Measurements from ENCODE around the gene KRTAP5-2.

KRTAP5-2 gene

DNA sequence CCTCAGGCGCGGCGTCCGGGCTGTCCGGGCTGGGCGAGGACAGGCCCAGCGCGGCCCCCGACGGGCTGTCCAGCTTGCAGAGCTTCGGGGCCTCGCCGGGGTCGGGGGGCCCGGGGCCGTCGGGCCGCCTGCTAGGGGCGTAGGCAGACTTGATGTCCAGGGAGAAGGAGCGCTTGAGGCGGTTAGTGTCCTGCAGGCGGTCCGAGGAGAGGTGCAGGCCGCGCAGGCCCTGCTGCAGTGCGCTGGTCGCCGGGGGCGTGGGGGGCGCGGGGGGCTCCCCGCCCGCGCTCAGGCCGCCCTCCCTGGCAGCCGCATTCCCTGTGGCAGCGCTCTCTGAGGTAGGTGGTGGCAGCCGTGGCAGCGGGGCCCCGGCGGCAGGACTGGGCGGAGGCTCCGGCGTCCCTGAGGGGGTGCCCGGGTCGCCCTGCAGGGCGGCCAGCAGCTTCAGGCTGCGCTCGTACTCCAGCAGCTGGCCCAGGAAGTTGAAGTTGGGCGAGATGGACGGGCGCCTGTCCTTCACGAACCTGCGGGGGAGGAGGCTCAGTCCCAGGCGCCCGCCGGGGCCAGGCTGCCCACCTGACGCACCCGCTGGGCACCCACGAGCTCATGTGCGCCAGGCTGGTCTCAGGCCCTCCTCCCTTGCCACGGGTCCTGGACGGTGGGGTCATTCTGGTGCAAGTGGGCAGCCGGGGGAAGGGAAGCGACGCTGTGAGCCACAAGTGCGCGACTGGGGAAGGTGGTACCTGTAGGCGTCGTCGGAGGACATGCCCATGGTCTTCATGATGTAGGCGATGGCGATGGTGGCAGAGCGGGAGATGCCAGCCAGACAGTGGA is 40.8 kb downstream of the KRTAP5-2 start:
- no peak for TF ChIP-seq GATA3 (IDR thresholded peaks at IDR 0.05; ENCODE audit: low read depth, low read length)
- TF ChIP-seq GATA2 (IDR thresholded peaks at IDR 0.05; ENCODE audit: low read depth, low read length), result no peak

DNA sequence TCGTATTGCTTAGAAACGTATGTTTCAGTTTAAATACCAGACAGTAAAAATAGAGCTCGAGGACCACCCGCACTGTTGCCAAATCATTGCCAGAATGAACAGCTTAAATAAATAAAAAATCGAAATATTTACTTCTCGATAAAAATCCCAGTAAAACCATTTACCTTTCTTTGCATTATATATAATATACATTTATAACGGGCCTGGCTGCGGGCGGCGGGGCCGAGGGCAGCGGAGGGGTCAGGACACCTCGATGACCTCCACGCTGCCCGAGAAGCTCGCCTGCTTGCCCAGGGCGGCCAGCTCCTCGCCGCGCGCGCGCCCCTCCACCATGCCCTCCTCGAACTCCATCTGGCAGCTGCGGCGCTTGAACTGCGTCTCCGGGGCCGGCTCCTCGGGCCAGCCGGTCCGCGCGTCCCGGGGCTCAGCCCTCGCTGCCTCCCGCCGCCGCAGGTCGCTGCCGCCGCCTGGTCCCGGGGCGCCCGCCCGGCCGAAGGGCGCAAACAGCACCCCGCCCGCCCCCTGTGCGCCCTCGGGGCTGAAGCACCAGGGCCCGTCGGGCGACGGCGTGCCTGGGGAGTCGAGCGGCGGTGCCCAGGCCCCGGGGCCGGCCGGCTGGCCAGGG is 41.7 kb downstream of the KRTAP5-2 start:
- TF ChIP-seq GATA2 (IDR thresholded peaks at IDR 0.05; ENCODE audit: low read depth, low read length) (no peak), GATA3 (IDR thresholded peaks at IDR 0.05; ENCODE audit: low read depth, low read length) (no peak)

DNA sequence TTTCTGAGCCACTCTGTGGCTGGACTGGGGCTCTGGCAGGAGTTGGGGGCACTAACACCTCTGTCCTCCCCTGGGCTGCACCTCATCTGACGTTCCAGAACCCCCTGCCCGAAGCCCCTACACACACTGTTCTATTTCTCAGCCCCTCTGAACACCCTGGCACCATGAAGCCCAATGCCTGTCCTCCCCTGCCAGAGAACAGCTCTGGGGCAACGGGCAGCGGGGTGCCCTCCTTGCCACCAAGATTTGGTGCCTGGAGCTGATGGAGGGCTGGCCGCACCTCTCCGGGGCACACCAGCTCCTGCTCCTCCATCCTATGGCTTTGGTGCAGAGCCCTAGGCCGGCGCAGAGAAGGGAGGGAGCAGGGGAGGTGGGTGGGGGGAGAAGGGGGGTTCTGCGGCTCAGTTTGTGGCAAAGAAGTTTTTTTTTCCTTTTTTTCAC is 42.4 kb downstream of the KRTAP5-2 start:
- TF ChIP-seq GATA3 (IDR thresholded peaks at IDR 0.05; ENCODE audit: low read depth, low read length) (no peak), GATA2 (IDR thresholded peaks at IDR 0.05; ENCODE audit: low read depth, low read length) (no peak)

DNA sequence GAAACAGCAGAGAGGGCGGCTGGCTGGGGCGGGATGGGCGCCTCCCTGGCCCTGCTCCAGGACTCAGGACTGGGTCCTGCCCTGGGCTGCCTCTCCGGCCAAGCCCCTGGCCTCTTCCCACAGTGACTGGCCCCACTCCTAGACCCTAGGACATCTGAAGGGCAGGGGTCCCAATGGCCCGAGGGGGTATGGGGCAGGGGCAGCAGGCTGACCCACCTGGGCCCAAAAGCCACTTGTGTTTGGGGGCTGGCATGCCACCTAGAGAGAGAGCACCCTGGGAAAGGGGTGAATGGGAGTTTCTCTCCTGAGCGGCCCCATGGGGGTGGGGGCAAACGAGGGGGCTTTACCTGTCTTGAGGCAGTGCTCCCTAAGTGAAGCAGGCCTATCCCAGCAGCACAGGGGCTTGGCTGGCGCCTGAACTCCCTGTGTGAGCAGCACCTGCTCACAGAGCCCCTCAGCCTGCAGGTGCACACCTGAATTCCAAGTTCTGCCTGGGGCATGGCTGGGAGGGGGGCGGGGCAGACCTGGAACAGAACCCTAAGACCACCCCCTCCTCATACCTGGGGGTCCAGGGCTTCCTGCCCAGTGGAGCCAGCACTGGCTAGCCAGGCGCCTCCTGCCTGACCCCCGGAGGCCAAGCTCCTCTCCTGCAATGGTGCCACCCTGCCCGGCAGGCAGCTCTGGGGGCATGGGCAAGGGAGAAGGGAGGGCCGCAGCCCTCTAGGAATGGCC is 42.9 kb downstream of the KRTAP5-2 start:
- TF ChIP-seq GATA2 (IDR thresholded peaks at IDR 0.05; ENCODE audit: low read depth, low read length) (no peak), GATA3 (IDR thresholded peaks at IDR 0.05; ENCODE audit: low read depth, low read length) (no peak)

DNA sequence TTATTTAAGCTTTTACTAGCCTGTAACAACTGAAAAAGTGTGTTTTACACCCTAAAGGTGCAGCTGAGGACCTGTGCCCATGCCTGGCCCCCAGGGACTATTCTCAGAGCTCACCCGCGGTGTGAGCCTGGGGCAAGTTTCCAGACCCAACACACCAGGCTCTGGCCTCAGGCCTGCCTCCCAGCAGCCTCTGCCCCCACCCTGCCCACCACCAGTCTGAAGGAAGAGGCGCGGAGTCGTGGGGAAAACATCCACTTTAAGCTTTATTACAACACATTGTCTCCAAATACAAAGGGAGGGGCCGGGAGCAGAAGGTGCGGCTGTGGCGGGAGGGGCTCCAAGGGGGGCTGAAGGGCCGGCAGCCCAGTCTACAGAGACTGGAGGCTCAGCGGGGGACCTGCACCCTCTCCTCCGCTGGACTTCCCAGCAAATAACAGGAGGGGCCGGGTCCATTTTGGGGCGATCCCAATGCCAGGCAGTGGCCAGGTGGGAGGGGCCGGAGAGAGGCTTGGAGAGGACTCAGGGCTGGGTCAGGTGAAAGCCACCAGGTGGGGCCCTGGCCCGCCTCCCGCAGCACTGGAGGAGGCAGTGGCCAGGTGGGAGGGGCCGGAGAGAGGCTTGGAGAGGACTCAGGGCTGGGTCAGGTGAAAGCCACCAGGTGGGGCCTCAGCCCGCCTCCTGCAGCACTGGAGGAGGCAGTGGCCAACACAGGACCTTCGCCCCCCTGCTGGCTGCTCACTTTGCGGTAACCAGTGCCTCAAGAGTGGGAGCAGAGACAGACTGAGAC is 44.1 kb downstream of the KRTAP5-2 start:
- TF ChIP-seq GATA2 (IDR thresholded peaks at IDR 0.05; ENCODE audit: low read depth, low read length) (no peak), GATA3 (IDR thresholded peaks at IDR 0.05; ENCODE audit: low read depth, low read length) (no peak)

DNA sequence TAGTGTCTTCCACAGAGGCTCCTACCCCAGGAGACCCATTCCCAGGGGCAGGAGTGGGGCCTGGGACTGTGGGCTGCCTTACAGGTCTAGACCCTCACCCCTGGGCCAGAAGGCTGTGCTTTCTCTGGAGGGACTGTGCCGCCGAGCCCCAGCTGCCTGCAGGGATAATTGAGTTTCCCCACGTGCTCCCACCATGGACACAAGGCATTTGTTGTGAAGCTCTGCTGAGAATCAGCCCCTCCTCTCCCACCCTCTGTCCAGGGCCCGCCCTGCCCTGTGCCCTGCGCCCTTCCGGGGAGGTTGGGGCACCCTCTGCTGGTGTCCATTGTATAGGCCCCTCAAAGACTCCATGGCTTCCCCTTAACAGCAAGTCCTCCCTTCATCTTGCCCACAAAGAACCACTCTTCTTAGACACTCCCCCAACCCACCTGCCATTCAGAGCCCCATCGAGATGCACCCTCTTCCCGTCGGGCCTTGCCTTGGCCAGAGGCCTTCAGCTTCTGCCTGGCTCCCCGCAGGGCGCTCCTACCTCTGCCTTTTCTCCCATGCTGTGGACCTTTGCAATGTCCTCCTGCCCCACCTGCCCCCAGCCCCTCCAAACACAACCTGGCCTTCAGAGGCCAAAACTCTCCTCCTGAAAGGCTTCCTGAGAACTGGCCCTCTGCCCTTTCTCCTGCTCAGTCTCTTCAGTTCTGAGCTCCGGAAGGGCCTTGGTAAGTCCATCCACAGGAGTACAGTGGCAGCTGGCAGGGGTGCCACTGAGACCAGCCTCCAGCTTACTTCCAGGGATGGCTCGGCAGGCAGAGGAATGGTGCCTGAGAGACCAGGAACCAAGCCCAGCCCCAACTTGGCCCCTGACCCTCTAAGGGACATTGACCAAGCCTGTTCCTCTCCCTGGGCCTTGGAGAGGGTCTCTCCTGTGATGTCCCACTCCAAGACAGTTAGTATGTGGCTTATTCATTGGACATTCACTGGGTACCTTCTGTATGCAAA is 48.5 kb downstream of the KRTAP5-2 start:
- TF ChIP-seq GATA3 (IDR thresholded peaks at IDR 0.05; ENCODE audit: low read depth, low read length) (no peak), GATA2 (IDR thresholded peaks at IDR 0.05; ENCODE audit: low read depth, low read length) (no peak)

DNA sequence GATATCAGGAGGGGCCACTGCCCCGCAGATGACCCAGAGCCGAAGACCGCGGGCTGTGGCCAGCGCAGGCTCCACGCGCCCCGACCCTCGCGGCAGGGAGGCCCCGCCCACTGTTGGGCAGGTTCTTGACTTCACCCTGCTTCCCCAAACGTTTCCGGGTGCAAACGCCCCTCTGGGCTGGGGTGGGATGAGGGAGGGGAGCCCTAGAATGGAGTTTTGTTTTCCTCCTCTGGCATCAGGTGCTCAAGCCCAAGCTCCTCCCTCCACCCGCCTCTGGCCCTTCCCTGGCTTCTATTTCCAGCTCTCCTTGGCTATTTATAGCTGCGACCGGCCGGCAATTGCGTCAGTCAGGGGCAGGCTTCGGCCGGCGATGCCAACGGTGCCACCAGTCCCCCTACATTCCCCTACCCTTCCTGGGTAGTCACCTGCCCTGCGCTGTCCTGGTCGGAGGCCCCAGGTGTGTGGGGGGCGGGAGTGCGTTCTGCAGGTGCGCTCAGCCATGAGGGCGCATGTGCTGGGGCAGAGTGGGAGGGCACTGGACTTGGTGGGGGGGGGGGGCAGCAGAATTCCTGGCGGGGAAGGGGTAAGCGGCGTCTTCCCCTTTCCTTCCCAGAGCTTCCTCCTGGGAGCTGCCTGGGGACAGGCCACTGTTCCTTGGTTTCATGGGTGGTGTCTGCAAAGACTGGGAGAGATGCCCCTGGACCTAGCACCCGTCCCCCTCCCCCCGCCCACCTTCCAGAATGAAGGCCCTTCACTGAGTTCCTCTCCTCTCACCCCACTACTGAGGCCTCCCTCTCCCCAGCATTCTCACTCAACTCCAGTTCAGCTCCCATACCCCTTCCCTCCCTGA is 49.6 kb downstream of the KRTAP5-2 start:
- TF ChIP-seq GATA3 (IDR thresholded peaks at IDR 0.05; ENCODE audit: low read depth, low read length) (no peak), GATA2 (IDR thresholded peaks at IDR 0.05; ENCODE audit: low read depth, low read length) (no peak)

DNA sequence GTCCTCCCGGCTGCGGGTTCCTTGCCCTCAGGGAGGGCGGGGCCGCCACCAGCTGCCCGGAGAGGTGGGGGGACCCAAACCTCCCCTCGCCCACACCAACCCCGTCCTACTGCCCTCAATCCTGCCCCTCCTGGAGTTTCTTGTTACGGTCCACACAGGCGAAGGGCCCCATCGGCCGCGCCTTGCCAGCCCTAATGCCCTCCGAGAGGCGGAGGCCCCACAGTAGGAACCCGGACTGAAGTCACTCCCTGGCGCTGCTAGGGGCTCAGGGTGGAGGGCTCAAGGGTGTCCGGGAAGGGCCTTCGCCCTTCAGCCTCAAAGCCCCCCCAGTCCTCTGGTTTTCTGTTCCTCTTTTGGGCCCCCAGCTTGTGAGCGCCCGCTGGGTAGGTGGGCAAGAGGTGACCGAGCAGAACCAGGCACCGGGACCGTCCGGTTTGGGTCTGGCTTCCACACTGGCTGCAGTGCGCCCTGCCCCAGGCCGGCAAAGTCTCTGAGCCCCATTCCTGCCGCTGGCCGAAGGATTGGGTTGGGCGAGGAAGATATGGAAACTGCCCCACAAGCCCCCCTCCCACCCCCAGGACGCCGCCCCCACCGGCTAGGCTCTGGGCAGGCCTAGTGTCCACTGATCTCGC is 50.5 kb downstream of the KRTAP5-2 start:
- TF ChIP-seq GATA2 (IDR thresholded peaks at IDR 0.05; ENCODE audit: low read depth, low read length) (no peak), GATA3 (IDR thresholded peaks at IDR 0.05; ENCODE audit: low read depth, low read length) (no peak)

All from SH-SY5Y (cell line).